WTC11 (cell line): ENCODE data around the gene TNRC18. TPM values are rescaled to one million over a fixed set of nuclear protein-coding genes. Genes with fewer than 3 reads are reported as not detected.

Source experiments
- ATAC-seq: fragments of 200-7000 bp; cut with Tn5 transposase; 2 replicates; pipeline ENCODE4 v1.10.0; 2021; ENCODE audit warnings: mild to moderate bottlenecking, moderate library complexity
- CTCF ChIA-PET: fragments of 300-600 bp; sonication (Branson Sonifier 250); formaldehyde crosslinking; loops from one replicate; lab custom pipeline; 2021; ENCODE audit warnings: antibody characterized with exemption; lab: Charles Lee
- POLR2A ChIA-PET: fragments of 350-600 bp; sonication (Branson Sonifier 250); formaldehyde crosslinking; loops from one replicate; lab custom pipeline; 2021; ENCODE audit warnings: antibody characterized with exemption; lab: Charles Lee
- DNase-seq: peaks from one replicate; pipeline ENCODE4 v3.0.0; 2021; ENCODE audit warnings: low spot score
- H3K27ac Mint-ChIP-seq: 2 replicates; pipeline ENCODE4 v1.8.0; 2021; ENCODE audit warnings: mixed read lengths
- H3K27me3 Mint-ChIP-seq: 2 replicates; pipeline ENCODE4 v1.8.0; 2021; ENCODE audit warnings: low read depth, mild to moderate bottlenecking, moderate library complexity, mixed read lengths
- H3K36me3 Mint-ChIP-seq: 2 replicates; pipeline ENCODE4 v1.8.0; 2021; ENCODE audit warnings: mixed read lengths
- H3K4me1 Mint-ChIP-seq: 2 replicates; pipeline ENCODE4 v1.8.0; 2022; ENCODE audit warnings: mixed read lengths
- H3K4me3 Mint-ChIP-seq: 2 replicates; pipeline ENCODE4 v1.8.0; 2021; ENCODE audit warnings: mild to moderate bottlenecking, moderate library complexity, mixed read lengths
- H3K9me3 Mint-ChIP-seq: 2 replicates; pipeline ENCODE4 v1.8.0; 2021; ENCODE audit warnings: mixed read lengths
- CBFB ChIP-seq: sonication (generic); formaldehyde crosslinking; IDR thresholded peaks from 2 replicates; pipeline ENCODE4 v1.8.1; 2022; ENCODE audit warnings: mild to moderate bottlenecking, low read depth, missing genetic modification reagents
- ELF4 ChIP-seq: sonication (generic); formaldehyde crosslinking; IDR thresholded peaks from 2 replicates; pipeline ENCODE4 v1.8.1; 2022; ENCODE audit warnings: low read depth, mild to moderate bottlenecking, moderate library complexity, missing genetic modification reagents
- FOXK1 ChIP-seq: sonication (generic); formaldehyde crosslinking; IDR thresholded peaks from 2 replicates; pipeline ENCODE4 v1.8.0; 2022; ENCODE audit warnings: mild to moderate bottlenecking, moderate library complexity, missing genetic modification reagents
- FOXP1 ChIP-seq: sonication (generic); formaldehyde crosslinking; IDR thresholded peaks from 2 replicates; pipeline ENCODE4 v1.8.0; 2022; ENCODE audit warnings: missing genetic modification reagents, mild to moderate bottlenecking, moderate library complexity, borderline replicate concordance
- JAZF1 ChIP-seq: fragments of 250-450 bp; sonication (Bioruptor Pico); IDR thresholded peaks from 2 replicates; pipeline ENCODE4 v1.9.0; 2021; ENCODE audit warnings: moderate library complexity, mild to moderate bottlenecking, inconsistent platforms
- KAT7 ChIP-seq: sonication (generic); formaldehyde crosslinking; IDR thresholded peaks from 2 replicates; pipeline ENCODE4 v1.8.1; 2023; ENCODE audit warnings: missing genetic modification reagents, mild to moderate bottlenecking, borderline replicate concordance
- MYBL2 ChIP-seq: sonication (generic); formaldehyde crosslinking; IDR thresholded peaks from 2 replicates; pipeline ENCODE4 v1.8.1; 2023; ENCODE audit warnings: mild to moderate bottlenecking, moderate library complexity, missing genetic modification reagents
- NFATC4 ChIP-seq: fragments of 250-450 bp; sonication (Bioruptor Pico); IDR thresholded peaks from 2 replicates; pipeline ENCODE4 v1.9.0; 2021; ENCODE audit warnings: mild to moderate bottlenecking
- RELA ChIP-seq: sonication (generic); formaldehyde crosslinking; IDR thresholded peaks from 2 replicates; pipeline ENCODE4 v1.8.1; 2022; ENCODE audit warnings: missing genetic modification reagents, mild to moderate bottlenecking, borderline replicate concordance
- SMAD4 ChIP-seq: sonication (generic); formaldehyde crosslinking; IDR thresholded peaks from 2 replicates; pipeline ENCODE4 v1.8.0; 2022; ENCODE audit warnings: mild to moderate bottlenecking, missing genetic modification reagents
- SP1 ChIP-seq: sonication (generic); formaldehyde crosslinking; conservative IDR thresholded peaks from 2 replicates; pipeline ENCODE4 v1.8.1; 2022; ENCODE audit warnings: missing genetic modification reagents
- TEAD4 ChIP-seq: sonication (generic); formaldehyde crosslinking; IDR thresholded peaks from 2 replicates; pipeline ENCODE4 v1.8.0; 2022; ENCODE audit warnings: mild to moderate bottlenecking, missing genetic modification reagents
- ZNF121 ChIP-seq: sonication (generic); formaldehyde crosslinking; IDR thresholded peaks from 2 replicates; pipeline ENCODE4 v1.8.0; 2023; ENCODE audit warnings: missing genetic modification reagents
- ZNF263 ChIP-seq: sonication (generic); formaldehyde crosslinking; IDR thresholded peaks from 2 replicates; pipeline ENCODE4 v1.8.1; 2022; ENCODE audit warnings: low read depth, mild to moderate bottlenecking, moderate library complexity, missing genetic modification reagents
- ZNF396 ChIP-seq: fragments of 250-450 bp; sonication (Bioruptor Pico); IDR thresholded peaks from 2 replicates; pipeline ENCODE4 v1.8.0; 2021; ENCODE audit warnings: mild to moderate bottlenecking, moderate library complexity, borderline replicate concordance
- ZNF423 ChIP-seq: fragments of 250-450 bp; sonication (Bioruptor Pico); IDR thresholded peaks from 2 replicates; pipeline ENCODE4 v2.1.2; 2022; ENCODE audit warnings: mild to moderate bottlenecking, moderate library complexity
- total RNA-seq: library from RNA; stranded (reverse); gene quantifications from 3 replicates; pipeline ENCODE4 v1.2.3, GENCODE V29; 2021
- TF ChIP-seq, protein P1 (sequence below): sonication (generic); formaldehyde crosslinking; IDR thresholded peaks from 2 replicates; pipeline ENCODE4 v1.8.0; 2023; ENCODE audit warnings: missing genetic modification reagents, mild to moderate bottlenecking, borderline replicate concordance
- TF ChIP-seq, protein P2 (sequence below): sonication (generic); formaldehyde crosslinking; IDR thresholded peaks from 2 replicates; pipeline ENCODE4 v1.8.0; 2023; ENCODE audit warnings: mild to moderate bottlenecking, missing genetic modification reagents
- TF ChIP-seq, protein P3 (sequence below): fragments of 200-600 bp; IDR thresholded peaks from 2 replicates; pipeline ENCODE4 v1.8.0; 2022; ENCODE audit warnings: antibody characterized with exemption
- TF ChIP-seq, protein P4 (sequence below): fragments of 250-450 bp; sonication (Bioruptor Pico); IDR thresholded peaks from 2 replicates; pipeline ENCODE4 v2.1.2; 2022; ENCODE audit warnings: mild to moderate bottlenecking, moderate library complexity
- TF ChIP-seq, protein P5 (sequence below): sonication (generic); formaldehyde crosslinking; IDR thresholded peaks from 2 replicates; pipeline ENCODE4 v1.8.1; 2023; ENCODE audit warnings: mild to moderate bottlenecking, missing genetic modification reagents, moderate library complexity
- TF ChIP-seq, protein P6 (sequence below): sonication (generic); formaldehyde crosslinking; IDR thresholded peaks from 2 replicates; pipeline ENCODE4 v1.8.1; 2022; ENCODE audit warnings: low read depth, mild to moderate bottlenecking, moderate library complexity, missing genetic modification reagents, borderline replicate concordance
- TF ChIP-seq, protein P7 (sequence below): fragments of 250-450 bp; sonication (Bioruptor Pico); IDR thresholded peaks from 2 replicates; pipeline ENCODE4 v1.9.0; 2021; ENCODE audit warnings: mild to moderate bottlenecking

The TNRC18 gene
- total RNA-seq, 1 experiment from 2014 or later: 55.0 TPM

DNA sequence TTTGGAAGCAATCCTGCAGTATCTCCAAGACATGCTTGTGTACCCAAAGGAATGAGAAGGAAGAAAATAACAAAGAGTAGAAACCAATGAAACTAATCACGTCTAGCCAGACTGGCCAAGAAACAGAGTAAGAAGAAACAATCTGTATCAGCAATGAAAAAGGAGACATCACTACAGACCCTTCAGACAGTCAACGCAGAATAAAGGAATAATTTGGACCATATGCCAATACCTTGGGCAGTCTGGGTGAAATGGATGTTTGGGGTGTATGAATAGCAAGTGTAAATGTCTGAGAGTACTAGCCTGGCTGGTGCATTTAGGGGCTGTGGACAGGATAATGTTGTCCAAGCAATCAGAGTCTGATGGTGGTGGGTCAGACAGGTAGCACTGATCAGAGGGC is 79.8 kb downstream of the TNRC18 start (continued):
- TF ChIP-seq, protein P1, sequence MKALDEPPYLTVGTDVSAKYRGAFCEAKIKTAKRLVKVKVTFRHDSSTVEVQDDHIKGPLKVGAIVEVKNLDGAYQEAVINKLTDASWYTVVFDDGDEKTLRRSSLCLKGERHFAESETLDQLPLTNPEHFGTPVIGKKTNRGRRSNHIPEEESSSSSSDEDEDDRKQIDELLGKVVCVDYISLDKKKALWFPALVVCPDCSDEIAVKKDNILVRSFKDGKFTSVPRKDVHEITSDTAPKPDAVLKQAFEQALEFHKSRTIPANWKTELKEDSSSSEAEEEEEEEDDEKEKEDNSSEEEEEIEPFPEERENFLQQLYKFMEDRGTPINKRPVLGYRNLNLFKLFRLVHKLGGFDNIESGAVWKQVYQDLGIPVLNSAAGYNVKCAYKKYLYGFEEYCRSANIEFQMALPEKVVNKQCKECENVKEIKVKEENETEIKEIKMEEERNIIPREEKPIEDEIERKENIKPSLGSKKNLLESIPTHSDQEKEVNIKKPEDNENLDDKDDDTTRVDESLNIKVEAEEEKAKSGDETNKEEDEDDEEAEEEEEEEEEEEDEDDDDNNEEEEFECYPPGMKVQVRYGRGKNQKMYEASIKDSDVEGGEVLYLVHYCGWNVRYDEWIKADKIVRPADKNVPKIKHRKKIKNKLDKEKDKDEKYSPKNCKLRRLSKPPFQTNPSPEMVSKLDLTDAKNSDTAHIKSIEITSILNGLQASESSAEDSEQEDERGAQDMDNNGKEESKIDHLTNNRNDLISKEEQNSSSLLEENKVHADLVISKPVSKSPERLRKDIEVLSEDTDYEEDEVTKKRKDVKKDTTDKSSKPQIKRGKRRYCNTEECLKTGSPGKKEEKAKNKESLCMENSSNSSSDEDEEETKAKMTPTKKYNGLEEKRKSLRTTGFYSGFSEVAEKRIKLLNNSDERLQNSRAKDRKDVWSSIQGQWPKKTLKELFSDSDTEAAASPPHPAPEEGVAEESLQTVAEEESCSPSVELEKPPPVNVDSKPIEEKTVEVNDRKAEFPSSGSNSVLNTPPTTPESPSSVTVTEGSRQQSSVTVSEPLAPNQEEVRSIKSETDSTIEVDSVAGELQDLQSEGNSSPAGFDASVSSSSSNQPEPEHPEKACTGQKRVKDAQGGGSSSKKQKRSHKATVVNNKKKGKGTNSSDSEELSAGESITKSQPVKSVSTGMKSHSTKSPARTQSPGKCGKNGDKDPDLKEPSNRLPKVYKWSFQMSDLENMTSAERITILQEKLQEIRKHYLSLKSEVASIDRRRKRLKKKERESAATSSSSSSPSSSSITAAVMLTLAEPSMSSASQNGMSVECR (CRISPR knock-in tag): no peak
- TF ChIP-seq ZNF396 (CRISPR knock-in tag) (no peak), RELA (CRISPR knock-in tag) (no peak), FOXK1 (CRISPR knock-in tag) (no peak)
- TF ChIP-seq, protein P2, sequence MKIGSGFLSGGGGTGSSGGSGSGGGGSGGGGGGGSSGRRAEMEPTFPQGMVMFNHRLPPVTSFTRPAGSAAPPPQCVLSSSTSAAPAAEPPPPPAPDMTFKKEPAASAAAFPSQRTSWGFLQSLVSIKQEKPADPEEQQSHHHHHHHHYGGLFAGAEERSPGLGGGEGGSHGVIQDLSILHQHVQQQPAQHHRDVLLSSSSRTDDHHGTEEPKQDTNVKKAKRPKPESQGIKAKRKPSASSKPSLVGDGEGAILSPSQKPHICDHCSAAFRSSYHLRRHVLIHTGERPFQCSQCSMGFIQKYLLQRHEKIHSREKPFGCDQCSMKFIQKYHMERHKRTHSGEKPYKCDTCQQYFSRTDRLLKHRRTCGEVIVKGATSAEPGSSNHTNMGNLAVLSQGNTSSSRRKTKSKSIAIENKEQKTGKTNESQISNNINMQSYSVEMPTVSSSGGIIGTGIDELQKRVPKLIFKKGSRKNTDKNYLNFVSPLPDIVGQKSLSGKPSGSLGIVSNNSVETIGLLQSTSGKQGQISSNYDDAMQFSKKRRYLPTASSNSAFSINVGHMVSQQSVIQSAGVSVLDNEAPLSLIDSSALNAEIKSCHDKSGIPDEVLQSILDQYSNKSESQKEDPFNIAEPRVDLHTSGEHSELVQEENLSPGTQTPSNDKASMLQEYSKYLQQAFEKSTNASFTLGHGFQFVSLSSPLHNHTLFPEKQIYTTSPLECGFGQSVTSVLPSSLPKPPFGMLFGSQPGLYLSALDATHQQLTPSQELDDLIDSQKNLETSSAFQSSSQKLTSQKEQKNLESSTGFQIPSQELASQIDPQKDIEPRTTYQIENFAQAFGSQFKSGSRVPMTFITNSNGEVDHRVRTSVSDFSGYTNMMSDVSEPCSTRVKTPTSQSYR (CRISPR knock-in tag): no peak

DNA sequence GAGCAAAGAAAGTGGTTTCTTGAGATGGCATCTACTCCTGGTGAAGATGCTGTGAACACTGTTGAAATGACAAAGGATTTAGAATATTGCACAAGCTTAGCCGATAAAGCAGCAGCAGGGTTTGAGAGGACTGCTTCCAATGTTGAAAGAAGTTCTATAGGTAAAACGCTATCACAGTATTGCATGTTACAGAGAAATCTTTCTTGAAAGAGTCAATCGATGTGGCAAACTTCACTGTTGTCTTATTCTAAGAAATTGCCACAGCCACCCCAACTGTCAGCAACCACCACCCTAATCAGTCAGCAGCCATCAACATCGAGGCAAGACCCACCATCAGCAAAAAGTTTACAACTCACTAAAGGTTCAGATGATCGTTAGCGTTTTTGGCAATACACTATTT is 81.0 kb downstream of the TNRC18 start:
- no peak for ATAC-seq
- H3K27me3 Mint-ChIP-seq: no peaks in the 10 kb centered on the region; the same call in none of the 2 replicates
- peaks cover 29% of the 10 kb centered on the region for H3K36me3 Mint-ChIP-seq

DNA sequence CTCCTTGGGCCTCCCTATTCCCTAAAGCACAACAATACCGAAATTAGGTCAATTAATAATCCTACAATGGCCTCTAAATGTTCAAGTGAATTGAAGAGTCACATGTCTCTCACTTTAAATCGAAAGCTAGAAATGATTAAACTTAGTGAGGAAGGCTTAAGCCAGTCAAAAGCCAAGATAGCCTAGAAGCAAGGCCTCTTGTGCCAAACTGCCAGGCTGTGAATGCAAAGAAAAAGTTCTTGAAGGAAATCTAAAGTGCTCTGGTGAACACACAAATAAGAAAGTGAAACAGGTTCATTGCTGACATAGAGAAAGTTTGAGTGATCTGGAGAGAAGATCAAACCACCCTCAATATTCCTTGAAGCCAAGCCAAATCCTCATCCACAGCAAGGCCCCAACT is 83.7 kb downstream of the TNRC18 start:
- peaks cover 40% of the 10 kb centered on the region for H3K36me3 Mint-ChIP-seq
- POLR2A ChIA-PET: no interaction called here
- DNase-seq (no peak), ATAC-seq (no peak)
- no peaks in the 10 kb centered on the region; the same call in none of the 2 replicates for H3K27me3 Mint-ChIP-seq
- CTCF ChIA-PET: interaction anchor here (1.0 kb wide), 1 partner anchor 26 kb away, joined by 3 read pairs; no protein-coding TSS in a partner anchor
- no peak for TF ChIP-seq NFATC4 (CRISPR knock-in tag)
- TF ChIP-seq MYBL2: no peak
- no peak for TF ChIP-seq JAZF1 (CRISPR knock-in tag)
- TF ChIP-seq, protein P3, sequence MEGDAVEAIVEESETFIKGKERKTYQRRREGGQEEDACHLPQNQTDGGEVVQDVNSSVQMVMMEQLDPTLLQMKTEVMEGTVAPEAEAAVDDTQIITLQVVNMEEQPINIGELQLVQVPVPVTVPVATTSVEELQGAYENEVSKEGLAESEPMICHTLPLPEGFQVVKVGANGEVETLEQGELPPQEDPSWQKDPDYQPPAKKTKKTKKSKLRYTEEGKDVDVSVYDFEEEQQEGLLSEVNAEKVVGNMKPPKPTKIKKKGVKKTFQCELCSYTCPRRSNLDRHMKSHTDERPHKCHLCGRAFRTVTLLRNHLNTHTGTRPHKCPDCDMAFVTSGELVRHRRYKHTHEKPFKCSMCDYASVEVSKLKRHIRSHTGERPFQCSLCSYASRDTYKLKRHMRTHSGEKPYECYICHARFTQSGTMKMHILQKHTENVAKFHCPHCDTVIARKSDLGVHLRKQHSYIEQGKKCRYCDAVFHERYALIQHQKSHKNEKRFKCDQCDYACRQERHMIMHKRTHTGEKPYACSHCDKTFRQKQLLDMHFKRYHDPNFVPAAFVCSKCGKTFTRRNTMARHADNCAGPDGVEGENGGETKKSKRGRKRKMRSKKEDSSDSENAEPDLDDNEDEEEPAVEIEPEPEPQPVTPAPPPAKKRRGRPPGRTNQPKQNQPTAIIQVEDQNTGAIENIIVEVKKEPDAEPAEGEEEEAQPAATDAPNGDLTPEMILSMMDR: no peak
- no peak for TF ChIP-seq ZNF263
- TF ChIP-seq SMAD4 (CRISPR knock-in tag): no peak
- TF ChIP-seq, protein P4, sequence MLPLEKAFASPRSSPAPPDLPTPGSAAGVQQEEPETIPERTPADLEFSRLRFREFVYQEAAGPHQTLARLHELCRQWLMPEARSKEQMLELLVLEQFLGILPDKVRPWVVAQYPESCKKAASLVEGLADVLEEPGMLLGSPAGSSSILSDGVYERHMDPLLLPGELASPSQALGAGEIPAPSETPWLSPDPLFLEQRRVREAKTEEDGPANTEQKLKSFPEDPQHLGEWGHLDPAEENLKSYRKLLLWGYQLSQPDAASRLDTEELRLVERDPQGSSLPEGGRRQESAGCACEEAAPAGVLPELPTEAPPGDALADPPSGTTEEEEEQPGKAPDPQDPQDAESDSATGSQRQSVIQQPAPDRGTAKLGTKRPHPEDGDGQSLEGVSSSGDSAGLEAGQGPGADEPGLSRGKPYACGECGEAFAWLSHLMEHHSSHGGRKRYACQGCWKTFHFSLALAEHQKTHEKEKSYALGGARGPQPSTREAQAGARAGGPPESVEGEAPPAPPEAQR (CRISPR knock-in tag): no peak
- no peak for TF ChIP-seq ZNF121 (CRISPR knock-in tag)
- TF ChIP-seq CBFB (CRISPR knock-in tag): no peak
- TF ChIP-seq, all 79 proteins: peak for 0
- Mint-ChIP-seq H3K9me3 (peaks cover 28% of the 10 kb centered on the region), H3K4me3 (no peak overlapping the region), H3K27ac (no peak overlapping the region), H3K4me1 (no peaks in the 10 kb centered on the region)

More for the DNA sequence above, 81.0 kb downstream of the TNRC18 start:
- CTCF ChIA-PET: interaction anchor here (0.6 kb wide), 1 partner anchor 479 kb away, joined by 4 read pairs; no protein-coding TSS in a partner anchor
- H3K4me1 Mint-ChIP-seq: no peaks in the 10 kb centered on the region
- DNase-seq: no peak
- TF ChIP-seq, protein P5, sequence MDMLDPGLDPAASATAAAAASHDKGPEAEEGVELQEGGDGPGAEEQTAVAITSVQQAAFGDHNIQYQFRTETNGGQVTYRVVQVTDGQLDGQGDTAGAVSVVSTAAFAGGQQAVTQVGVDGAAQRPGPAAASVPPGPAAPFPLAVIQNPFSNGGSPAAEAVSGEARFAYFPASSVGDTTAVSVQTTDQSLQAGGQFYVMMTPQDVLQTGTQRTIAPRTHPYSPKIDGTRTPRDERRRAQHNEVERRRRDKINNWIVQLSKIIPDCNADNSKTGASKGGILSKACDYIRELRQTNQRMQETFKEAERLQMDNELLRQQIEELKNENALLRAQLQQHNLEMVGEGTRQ: no peak
- TF ChIP-seq TEAD4 (CRISPR knock-in tag) (no peak), ELF4 (CRISPR knock-in tag) (no peak), KAT7 (CRISPR knock-in tag) (no peak), FOXP1 (no peak), NFATC4 (CRISPR knock-in tag) (no peak), SP1 (CRISPR knock-in tag) (no peak), ZNF423 (no peak)
- TF ChIP-seq, protein P6, sequence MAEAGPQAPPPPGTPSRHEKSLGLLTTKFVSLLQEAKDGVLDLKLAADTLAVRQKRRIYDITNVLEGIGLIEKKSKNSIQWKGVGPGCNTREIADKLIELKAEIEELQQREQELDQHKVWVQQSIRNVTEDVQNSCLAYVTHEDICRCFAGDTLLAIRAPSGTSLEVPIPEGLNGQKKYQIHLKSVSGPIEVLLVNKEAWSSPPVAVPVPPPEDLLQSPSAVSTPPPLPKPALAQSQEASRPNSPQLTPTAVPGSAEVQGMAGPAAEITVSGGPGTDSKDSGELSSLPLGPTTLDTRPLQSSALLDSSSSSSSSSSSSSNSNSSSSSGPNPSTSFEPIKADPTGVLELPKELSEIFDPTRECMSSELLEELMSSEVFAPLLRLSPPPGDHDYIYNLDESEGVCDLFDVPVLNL (CRISPR knock-in tag): no peak
- TF ChIP-seq, protein P7, sequence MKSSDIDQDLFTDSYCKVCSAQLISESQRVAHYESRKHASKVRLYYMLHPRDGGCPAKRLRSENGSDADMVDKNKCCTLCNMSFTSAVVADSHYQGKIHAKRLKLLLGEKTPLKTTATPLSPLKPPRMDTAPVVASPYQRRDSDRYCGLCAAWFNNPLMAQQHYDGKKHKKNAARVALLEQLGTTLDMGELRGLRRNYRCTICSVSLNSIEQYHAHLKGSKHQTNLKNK (CRISPR knock-in tag): no peak
- POLR2A ChIA-PET: interaction anchor here (0.7 kb wide), 1 partner anchor 277 kb away, joined by 3 read pairs; no protein-coding TSS in a partner anchor
- no peak overlapping the region for H3K4me3 Mint-ChIP-seq
- H3K9me3 Mint-ChIP-seq: peaks cover 20% of the 10 kb centered on the region
- H3K27ac Mint-ChIP-seq: no peak overlapping the region
